T-helper 2 cell (primary cell): ENCODE measurements around the gene GALNT4.
A peak's percentile ranks its signal among the peaks of the same experiment; 100 is the strongest.

Experiments used
- DNase-seq, 5 experiments: peaks; one replicate each; pipeline versions ENCODE4 v3.0.0 to v3.0.0-alpha.2; 2012 to 2022
- total RNA-seq, 2 donors: gene quantifications; one replicate each; lab custom pipeline; 2026; lab: John Stamatoyannopoulos, UW

GALNT4 gene
- total RNA-seq, result 0.31 to 1.3 reads per million in 2 donors

DNA sequence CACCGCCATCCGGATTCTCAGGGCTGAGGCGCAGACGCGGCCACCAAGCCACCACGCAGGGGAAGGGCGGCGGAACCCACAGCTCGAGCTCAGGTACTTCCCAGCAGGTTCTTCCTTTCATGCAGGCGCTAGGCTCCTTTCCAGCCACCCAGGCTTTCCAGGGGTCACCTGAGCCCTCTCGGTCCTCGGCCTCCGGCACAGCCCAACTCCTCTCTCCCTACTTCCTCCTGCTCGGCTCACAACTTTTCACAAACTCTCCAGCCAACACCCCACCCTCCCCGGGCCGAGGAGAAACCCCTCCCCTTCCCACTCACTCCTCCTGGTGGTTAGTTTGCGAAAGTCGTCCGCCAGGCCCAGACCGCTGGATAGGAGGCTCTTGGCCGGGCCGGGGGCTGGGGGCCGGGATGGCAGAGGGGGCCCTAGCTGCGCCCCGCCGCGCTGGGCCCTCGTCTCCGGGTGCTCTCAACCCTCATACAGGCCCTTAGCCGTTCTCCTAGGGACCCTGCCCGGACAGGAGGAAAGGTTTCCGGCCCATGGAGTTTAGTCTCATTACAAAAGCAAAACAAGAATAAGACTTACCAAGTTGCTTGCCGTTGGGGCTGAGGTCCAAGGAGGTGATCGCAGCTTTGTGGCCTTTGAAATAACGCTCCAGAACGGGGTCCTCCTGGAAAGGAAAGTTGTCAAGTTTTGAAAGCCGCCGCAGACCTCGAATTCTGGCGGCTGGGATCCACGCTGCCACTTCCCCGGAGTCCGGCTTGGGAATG is at the start of gene GALNT4:
TSS of gene GALNT4 (minus strand) at position 256 of the 764 bp plus-strand sequence. CDS start at position 9, 247 bp downstream.
- DNase-seq, result peak; percentile 42 to 86 (median 64)

DNA sequence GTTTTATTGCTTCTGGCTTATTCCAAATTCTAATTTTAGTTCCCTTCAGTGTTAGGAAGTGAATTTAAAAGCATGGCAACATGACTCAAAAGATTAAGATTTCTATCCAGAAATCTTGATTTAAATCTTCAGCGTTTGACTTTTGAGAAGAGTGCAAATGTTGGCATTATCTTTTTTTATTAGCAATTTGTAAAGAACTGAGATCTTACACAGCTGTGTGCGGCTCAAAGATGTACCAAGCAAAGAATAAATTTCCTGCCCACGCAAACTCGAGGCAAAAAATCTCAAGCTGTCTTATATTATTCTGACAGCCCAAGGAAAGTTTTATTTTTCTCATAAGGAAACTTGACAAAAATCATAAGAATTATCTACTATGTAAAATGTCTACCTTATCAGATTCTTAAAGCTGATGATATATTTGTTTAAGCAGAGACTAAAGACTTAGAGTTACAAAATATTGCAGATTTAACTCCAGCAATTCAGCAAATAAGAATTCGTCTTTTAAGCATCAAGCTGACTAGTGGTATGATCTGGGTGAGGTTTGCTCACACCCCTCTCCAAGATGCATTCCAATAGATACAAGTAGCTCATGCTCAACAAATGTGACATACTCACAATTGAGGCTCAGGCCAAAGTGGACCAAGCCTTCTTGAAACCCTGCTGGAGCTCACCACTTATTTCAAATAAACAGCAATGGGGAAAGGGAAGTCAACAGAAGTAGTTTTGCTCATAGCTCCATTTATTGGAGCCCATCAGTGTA is 48.6 kb upstream of the GALNT4 start:
- DNase-seq, result no peak

DNA sequence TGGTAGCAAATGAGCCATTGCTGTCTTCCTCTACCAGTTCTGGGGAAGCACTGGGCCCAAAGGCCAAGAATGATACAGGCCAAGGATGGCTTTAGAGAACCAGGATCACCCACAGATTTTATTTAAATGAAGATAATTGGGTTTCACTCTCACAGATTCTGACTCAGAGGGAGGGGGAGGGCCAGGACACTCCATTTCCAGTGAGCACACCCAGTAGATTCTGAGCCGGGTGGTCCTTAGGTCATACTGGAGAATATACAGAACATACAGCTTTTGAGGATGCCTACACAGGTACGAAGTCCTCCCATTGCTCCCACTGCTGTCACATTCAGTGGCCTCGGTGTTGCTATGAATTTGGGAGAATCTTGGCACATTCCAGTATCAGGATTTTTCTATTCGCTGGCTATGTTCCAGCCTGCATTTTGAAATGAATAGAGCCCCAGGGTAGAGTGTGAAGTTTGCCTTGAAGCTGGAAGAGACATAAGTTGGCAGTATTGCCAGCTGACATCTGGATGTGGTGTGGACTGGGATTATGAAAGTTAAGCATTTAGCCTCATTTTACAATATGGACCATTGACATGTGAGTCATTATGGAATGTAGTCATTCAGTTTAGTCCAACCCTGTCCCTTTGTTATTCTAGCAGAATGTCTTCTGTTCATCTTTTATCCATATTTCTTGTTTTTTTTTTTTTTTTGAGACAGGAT is 47.0 kb upstream of the GALNT4 start:
- DNase-seq, result no peak

DNA sequence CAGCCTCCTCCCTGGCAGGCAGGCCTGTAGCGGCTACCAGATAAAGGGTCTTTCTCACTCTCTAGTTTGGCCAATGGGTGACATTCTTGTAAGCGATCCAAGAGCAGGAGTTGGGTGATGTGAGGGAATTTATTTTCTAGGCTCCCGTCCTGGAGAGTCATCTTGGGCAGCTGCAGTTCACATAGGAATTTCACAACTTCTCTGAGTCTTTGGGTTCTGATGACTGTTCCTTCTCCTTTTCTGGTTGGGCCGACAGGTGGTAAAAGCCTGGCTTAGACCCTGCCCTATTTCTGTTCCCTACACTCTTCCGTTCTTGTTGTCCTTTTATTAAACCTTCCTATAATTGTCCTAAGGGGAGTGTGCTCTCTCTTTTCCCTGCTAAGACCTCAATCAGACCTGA is 43.9 kb upstream of the GALNT4 start:
- DNase-seq, result no peak

DNA sequence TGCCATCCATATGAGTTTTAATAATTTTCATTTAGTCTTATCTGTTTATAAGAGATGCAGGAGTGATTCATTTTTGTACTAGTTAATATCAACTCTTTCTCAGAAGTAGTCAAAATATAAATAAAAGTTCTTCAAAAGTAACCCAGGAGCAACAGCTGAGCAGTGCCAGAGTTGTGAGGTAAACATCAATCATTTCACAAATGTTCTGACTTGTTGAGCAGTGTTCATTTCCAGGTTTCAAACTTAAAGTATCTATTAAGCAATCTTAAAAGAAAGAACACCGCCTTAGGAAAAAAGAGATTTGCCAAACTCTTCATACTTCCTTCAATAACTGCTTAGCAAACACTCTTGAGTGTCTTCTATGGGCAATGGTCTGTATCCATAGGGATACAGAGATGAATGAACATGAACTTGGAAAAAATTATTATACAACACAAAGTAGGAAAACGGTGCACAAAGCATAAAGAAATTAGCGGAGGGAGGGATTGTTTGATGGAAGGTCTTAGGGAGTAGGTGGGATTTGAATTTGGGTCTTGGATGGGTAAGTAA is 43.2 kb upstream of the GALNT4 start:
- DNase-seq, result no peak

DNA sequence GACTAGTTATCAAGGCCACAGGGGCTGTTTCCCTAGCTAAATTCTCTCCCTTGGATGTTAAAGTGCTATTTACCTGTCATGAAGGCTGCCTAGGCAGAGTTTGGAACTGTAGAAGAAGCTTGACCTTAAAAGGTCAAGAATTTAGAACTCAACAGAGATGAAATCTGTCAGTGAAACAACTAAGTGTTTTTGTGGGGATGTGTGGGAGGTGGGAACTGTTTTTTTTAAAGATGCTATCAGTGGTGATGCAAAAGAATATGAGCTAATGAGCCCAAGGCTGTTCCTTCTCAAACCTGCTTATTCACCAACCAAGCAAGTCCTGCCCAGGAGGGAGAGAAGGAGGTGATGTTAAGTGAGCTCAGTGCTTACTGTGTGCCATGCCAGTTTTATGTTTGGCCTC is 42.0 kb upstream of the GALNT4 start:
- peak in 1 of 5 experiments; percentile 19 for DNase-seq

DNA sequence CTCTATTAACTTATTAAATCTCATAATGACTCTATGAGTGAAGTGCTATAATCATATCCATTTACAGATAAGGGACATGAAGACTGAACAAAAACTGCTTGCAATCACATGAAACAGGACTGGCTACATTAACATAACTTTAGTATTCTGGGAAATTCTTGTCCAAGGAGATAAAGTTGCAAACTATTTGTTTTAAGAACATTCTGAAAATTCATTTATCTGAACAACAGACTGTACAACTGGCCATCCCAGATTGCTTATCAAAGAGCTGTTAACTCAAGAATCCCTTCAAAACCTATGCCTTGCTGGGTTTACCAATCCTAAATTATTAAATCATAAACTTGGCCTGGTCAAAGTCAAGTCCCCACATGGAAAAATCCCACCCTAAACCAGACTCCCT is 40.4 kb upstream of the GALNT4 start:
- DNase-seq, result no peak

DNA sequence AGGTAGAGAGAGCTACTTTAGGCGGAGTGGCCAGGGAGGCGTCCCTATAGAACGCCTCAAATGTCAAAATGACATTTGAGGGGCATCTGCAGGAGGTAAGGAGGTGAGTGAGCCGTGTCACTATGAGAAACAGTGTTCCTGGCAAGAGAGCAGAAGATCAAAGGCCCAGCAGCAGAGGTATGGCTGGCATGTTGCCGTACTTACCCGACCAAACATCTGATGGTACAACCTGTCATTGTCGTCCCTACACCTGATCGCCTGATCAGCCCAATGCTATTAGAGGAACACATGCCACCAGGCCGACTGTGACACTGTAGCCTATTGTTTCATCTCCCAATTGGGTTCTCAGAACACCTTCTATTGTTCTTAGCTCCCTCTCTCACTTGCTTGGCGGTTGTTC is 35.2 kb upstream of the GALNT4 start:
- DNase-seq, result no peak

DNA sequence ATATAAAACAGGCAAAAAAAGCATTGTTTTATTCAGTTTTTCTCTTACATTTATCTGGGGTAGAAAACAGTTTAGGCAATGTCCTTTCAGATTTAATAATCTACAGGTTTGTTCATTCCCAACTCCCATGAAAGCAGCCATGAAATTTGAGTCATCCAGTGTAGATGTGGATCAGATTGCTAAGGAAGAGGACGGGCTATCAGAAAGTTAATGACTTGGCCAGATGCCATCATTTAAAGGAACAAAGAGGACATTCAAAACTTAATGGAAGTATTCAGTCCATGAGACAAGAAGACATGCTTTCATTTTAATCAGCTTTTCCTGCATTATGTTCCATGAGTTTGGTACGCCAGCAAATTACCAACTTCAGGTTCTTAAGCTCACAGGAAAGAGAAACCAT is 32.4 kb upstream of the GALNT4 start:
- no peak for DNase-seq

DNA sequence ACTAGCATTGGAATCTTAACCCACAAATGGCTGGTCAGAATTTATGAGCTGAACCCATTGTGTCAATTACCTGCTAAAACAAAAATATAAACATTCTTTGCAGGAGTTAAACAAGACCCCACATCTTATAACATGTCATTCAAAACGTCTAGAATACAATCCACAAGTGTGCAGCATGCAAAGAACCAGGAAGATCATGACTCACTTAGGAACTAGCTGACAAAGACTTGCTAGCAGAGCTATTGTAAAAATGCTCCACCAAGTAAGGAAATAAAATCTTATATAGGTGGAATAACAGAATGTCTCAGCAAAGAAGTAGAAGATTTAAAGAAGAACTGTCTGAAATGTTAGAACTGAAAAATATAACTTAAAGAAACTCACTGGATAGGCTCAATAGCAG is 27.8 kb upstream of the GALNT4 start:
- no peak for DNase-seq

DNA sequence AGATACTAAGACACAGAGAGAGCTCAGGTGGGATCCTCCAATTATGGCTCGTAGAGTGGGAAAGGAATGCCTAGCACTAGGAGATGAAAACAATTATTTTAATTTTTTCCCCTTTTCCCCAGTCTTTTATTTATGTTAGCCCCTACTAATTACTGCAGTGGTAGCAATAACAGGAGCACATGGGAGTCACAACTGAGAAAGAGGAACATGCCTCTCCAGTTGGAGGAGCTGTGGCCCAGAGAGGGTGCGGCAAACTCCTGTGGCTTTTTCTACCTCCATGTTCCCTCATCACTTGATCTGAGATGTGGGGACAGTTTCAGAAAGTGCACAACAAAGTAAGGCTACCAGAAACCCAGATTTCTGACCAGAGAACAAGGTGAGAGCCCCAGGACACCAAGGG is 27.2 kb upstream of the GALNT4 start:
- no peak for DNase-seq

DNA sequence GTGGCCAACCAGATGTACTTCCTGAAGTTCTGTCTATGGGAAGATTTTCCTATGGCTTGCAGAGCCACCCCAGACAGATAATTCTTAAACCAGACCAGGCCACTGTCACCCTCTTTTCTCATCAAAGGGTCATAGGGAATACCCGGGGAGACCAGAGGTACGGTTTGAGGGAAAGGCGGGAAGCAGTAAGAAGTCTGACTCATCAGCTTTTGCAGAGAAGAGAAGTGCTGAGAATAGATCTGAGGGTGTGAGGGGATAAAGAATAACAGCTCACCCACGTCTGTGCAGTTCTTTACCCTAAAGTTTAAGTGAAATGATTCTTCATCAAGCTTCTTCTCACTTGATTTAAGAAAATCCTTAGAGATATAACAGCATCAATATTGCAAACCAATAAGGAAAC is 22.5 kb upstream of the GALNT4 start:
- DNase-seq, result no peak

DNA sequence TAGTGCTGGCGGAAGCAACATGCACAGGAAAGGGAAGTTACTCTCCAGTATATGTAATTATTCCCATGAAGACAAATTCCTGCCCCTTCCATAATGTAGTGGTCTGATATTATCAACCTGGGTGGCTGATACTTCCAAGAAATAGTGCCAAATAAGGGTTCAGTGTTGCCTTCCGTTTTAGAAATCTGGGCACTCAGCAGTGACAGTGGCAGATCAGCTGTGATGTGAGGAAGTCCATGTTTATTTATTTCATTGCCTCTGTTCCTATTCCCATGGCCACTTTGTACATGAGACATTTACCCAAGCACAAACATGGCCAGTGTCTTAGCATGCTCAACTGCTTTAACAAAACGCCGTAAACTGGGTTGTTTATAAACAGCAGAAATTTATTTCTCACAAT is 21.6 kb upstream of the GALNT4 start:
- DNase-seq, result no peak

DNA sequence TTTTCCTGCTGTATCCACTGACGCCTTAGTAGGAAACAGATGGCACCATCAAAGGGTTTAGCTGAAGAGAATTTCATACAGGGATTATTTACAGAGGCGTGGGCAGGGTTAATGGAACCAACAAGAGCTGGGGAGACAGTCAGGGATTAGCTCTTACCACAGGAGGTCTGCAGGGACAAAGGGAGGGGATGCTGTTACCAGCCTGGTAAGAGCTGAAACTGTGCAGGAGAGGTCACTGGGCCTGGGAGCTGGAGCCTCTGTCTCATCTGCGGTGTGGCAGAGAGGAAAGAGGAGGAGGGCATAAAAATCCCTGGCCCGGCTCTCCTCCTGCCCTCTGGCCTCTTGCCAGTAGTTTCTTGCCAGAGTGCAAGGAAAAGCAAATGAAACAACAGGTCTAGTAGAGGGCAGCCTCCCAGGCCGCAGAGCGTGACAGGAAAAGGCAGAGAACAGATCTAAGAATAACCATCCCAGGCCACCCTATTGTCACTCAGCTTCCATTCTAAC is 20.1 kb upstream of the GALNT4 start:
- DNase-seq, result no peak

DNA sequence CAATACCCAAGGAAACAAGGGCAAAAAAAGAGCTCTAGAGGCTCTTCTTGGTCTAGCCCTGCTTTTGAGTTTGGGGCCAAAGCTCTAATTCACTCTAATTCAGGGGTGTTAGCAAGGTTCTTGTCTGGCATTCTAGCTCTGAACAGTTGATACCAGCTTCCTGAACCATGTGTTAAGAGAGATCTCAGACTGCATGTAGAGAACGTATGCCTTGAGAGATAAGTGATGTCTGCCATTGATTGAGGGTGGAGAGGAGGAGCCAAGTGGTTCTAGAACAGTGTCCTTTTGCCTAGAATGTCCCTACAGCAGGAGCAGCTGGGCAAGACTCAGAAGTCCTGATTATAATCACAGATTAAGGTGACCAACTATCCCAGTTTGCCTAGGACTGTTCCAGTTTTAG is 19.4 kb upstream of the GALNT4 start:
- DNase-seq, result no peak

DNA sequence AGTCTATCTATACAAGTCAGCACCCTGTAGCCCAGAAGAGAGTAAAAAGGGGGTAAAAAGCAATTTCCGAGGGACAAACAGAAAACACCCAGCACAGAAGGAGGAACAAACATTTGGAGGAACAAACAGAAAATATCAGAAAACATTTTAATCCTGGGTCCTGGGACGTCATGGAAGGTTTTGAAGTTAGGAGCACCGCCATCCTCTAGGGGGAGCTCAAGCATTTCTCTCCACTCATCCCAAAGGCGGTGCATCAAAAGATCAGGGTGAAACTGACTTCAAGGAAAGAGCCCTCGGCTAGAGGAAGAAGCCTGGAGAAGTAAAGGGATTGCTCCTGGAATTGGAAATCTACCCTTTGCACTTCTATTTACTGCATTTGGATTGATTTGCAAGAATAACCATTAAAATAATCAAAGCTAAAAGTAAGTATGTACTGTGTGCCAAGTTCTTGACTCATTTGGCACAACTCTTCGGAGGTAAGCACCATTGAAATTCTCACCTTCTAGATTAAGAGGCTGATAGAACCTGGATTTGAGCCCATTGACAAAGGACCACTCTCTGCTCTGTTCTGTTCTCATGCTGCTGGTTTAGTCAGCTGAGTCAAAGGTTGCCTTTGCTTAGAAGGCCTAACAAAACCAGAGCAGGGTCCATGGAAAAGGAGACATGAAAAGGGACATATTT is 18.5 kb upstream of the GALNT4 start:
- peak in 4 of 5 experiments; percentile 22 to 75 (median 40) for DNase-seq

DNA sequence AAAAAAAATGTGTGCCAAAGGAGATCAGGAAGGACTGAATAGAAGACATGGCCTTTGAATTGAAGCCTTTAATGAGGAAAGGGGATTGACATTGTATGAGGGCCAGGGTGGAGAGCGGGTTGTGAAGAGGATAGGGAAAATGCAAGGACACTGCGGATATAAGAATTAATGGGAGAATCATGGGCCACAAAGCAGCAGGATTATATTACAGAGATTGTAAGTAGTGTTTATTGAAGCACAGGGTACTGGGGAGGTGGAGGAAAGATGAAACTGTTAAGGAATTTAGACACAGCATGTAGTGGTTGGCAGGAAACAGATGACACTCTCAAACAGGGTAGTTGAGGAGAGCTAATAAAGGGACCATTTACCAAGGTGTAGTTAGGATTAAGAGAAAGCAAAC is 17.6 kb upstream of the GALNT4 start:
- DNase-seq, result no peak

DNA sequence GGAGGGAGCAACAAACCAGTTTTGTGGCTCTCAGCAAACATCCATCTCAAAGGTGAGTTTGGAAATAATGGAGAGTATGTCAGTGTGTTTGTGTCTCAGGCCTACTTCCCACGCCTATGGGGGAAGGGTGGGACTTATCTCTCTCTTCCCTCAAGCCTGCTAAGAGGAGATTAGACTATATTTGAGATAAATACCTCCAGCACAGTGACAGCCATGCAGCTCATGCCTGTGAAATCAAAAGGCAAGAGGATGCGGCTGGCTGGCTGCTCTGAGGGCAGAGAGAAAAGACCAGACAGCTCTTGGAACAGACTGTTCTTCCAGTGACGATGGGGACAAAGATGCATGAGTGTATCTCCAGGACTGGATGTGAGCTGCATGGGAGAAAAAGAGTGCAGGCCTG is 16.0 kb upstream of the GALNT4 start:
- DNase-seq, result no peak

DNA sequence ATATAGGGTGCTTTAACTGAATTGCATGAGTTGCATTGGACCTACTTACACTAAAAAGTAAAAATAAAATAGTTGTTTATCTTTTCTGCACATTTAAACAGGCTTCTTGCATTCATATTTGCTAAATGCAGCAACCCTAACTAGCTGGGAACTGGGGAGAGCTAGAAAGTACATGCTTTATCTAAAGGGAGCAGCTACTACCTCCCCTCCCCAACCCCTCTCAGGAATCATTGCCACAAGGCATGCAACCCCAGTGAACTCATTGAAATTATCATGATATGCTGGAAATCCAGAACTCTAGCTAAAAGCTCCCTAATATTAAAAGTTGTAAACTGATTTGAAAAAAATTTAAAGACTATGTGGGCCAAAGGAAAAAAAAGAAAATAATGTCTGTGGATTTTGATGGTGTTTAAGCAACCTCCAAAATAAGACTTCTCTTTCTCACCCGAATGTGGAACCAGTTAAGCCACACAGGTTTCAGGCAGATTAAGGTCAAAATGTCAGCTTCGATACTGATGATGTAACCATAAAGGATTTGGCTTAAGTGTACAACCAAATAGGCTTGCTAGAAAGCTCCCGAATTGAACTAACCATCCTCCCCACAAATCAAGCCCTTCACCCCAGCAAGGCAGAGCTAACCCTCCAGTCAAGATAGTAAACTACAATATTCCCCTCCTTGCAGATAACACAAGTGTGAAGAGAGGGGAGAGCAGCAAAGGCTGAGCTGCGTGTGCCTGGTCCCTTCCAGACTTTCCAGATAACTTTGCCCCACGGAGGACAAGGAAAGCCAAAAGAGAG is 15.0 kb upstream of the GALNT4 start:
- no peak for DNase-seq

DNA sequence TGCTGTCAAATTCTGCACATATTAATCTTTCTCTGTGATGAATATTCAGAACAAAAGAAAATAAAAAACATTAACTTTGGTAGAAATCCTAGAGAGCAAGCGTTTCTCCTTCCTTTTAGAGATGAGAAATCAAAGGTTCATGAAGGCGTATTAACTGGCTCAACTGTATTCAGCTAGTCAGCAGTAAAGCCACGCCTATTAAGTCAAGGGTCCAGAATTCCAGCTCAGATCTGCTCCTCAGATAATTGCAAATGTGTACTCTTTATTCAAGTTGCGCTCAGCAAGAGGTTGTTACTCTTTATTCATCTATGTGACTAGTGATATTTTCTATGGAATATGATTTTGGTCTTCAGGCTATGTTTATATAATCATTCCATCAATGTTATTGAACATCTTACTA is 14.3 kb upstream of the GALNT4 start:
- no peak for DNase-seq

DNA sequence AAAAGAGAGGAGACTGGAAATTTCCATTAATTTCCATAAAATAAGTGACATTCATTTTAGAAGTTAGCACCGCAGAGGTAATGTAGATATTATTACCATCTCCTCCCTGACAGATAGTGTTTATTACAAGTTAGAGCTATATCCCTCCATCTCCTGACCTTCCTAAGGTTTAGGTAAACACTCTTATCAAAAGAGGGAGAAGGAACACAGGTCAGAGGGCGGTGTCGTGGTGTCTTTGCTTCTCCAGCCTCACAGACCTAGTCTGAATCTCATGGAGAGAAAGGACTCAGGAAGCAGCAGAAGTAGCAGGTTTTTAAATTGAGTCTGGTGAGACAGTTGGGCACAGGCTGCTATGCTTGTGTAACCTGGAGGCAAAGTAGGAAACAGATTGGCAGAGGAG is 12.8 kb upstream of the GALNT4 start:
- no peak for DNase-seq

DNA sequence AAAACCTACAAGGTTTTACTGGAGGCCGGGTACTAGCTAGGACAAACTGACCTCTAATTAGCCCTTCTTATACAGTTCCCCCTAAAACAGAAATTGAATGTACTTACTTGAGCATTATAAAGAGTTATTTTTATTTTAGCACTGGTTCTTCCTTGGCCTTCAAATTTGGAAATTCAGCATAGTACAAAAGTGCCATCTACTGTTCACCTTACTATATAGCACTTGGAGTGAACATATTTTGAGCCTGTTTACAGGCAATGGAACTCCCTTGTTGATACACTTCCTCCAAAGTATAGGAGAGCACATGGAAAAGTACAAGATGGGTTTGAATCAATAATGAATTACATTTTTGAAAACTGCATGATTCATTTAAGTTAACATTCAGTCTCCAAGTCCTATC is 5.1 kb upstream of the GALNT4 start:
- DNase-seq, result peak in 2 of 5 experiments; percentile 27 to 66
